HG02970 (cell line): ENCODE results near the gene LRFN5.
"Not testable (repeated sequence)": the region's sequence is repeated elsewhere in the genome, so short reads cannot be mapped to it uniquely, and the experiment has no call there.

ENCODE experiments used
- ATAC-seq: cut with Tn5 transposase; IDR thresholded peaks from one replicate; pipeline ENCODE4 v1.9.1; 2021; ENCODE audit warnings: mild to moderate bottlenecking, moderate library complexity, moderate number of reproducible peaks; ENCODE audit not compliant: unreplicated experiment, low FRiP score

Gene LRFN5

GRCh38 chr14:41873686-41874317, 267.1 kb downstream of the LRFN5 start:
- ATAC-seq: no peak

GRCh38 chr14:41875116-41875515, 268.4 kb downstream of the LRFN5 start:
- no peak for ATAC-seq

DNA sequence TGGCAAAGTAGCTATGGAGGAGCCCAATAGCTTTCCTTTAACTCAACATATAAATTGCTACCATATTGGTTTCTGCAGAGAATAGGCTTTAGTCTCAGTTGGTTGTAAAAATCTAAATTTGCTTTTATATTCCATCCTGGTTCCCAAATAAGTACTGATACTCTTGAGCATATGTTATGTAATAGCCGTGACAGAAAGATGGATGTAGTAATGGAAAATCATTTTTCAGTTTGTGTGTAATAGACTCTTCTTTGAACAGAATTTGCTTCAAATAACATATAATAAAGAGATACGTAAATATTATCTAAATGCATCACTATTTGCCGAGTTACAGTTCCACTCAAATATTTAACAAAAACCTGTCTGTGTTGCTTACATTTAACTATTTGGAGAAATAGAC, 271.6 kb downstream of the LRFN5 start:
- no peak for ATAC-seq

- ATAC-seq: no peak
Observed at GRCh38 chr14:41891624-41892023, 284.9 kb downstream of the LRFN5 start.

GRCh38 chr14:41899416-41899815, 292.7 kb downstream of the LRFN5 start:
- ATAC-seq: no peak

GRCh38 chr14:41900644-41901043, 294.0 kb downstream of the LRFN5 start:
- ATAC-seq: no peak

GRCh38 chr14:41901089-41901488, 294.4 kb downstream of the LRFN5 start:
- ATAC-seq: no peak

- ATAC-seq: no peak
Observed at GRCh38 chr14:41905394-41905964, 298.8 kb downstream of the LRFN5 start.

DNA sequence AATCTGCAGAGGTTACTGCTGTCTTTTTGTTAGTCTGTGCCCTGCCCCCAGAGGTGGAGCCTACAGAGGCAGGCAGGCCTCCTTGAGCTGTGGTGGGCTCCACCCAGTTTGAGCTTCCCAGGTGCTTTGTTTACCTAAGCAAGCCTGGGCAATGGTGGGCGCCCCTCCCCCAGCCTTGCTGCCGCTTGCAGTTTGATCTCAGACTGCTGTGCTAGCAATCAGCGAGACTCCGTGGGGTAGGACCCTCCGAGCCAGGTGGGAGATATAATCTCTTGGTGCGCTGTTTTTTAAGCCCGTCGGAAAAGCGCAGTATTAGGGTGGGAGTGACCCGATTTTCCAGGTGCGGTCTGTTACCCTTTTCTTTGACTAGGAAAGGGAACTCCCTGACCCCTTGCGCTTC, 304.5 kb downstream of the LRFN5 start:
- not testable (repeated sequence) for ATAC-seq

DNA sequence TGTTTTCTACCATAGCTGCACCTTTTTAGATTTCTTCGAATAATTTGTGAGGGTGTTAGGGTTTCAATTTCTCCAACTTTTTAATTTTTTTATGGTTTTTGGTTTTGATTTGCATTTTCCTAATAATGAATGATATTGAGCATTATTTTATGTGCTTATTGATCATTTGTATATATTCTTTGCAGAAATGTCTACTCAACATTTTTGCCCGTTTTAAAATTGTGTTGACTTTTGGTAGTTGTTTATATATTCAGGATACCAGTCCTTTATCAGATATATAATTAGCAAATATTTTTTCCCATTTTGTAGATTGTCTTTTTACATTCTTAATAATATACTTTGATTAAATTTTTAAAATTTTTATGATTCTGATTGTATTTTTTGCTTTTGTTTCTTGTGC, 306.7 kb downstream of the LRFN5 start:
- no peak for ATAC-seq

- no peak for ATAC-seq
Observed at GRCh38 chr14:41915732-41916131, 309.1 kb downstream of the LRFN5 start.

DNA sequence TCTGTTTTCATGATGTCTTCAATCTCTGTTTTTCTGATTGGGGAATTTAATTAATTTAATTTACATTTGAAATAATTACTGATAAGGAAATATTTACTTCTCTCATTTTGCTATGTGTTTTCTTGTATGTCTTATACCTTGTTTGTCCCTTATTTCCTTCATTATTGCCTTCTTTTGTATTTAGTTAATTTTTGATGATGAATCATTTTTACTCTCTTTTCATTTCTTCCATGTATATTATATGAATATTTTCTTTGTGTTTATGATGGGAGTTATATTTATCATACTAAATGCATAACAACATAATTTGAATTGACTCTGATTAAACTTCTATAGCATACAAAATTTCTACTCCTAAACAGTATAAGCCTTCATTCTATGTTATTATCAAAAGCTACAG, 309.6 kb downstream of the LRFN5 start:
- ATAC-seq: no peak

- ATAC-seq: no peak
Observed at GRCh38 chr14:41925409-41925808, 318.7 kb downstream of the LRFN5 start.

DNA sequence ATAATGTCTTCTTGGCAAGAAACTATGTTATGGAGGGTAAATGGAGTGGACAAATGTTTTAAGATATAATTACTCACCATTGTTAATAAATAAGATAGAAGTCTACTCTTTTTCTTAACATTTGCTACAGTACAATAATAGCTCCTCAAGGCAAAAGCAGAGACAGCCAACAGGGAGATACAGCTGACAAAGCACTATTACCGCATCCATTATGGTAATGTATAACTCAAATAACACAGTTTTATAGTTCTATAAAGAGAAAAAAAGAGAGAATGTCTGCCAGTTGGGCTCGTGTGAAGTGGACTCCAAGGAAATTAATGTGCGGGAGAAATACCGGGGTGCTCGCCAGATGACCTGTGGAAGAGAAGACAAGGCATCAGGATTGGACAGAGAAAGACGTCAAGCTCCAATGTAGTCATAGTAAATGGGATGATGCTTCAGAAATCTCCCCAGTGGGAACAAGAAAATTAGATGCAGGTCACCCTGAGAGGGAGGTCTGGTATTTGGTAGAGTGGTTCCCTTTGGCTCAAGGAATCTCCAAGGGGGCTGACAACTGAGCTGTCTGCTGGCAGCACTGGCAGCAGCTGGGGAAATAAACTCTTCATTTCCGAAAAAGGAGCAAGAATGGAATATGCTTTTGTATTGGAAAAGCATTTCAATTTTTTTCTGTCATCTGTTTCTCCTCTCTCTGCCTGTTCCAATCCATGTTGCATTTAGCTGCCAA, 343.9 kb downstream of the LRFN5 start:
- no peak for ATAC-seq
